Eye (tissue), 1 donor: ENCODE results near the gene NPFFR1.
"Not testable (repeated sequence)": the region's sequence is repeated elsewhere in the genome, so short reads cannot be mapped to it uniquely, and the experiment has no call there.

ENCODE experiments used
- DNase-seq: peaks from one replicate; pipeline ENCODE4 v3.0.0-alpha.2; 2015

The NPFFR1 gene

DNA sequence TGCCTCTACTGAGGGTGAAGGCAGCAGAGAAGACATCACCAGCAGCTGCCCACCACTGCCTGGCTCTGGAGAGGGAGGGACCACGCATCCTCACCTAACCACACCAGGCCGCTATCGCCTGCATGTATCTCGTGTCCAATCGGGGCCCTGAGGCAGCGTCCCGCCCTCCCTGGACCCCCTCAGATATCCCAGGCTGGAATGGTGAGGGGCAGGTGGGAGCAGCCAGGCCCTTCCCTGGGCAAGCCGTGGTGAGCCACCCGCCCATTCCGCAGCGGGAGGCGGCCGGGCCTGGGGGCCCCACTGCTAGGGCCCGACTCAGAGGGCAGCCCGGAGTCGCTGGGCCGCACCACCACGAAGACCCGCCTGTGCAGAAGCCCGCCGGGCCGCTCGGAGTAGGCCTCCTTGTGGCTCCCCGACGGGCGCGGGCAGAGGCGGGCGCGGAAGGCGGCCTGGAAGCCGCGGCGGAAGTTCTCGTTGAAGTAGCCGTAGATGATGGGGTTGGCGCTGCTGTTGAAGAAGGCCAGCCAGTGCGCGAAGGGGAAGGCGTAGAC is 29.0 kb downstream of the NPFFR1 start:
- no peak for DNase-seq

DNA sequence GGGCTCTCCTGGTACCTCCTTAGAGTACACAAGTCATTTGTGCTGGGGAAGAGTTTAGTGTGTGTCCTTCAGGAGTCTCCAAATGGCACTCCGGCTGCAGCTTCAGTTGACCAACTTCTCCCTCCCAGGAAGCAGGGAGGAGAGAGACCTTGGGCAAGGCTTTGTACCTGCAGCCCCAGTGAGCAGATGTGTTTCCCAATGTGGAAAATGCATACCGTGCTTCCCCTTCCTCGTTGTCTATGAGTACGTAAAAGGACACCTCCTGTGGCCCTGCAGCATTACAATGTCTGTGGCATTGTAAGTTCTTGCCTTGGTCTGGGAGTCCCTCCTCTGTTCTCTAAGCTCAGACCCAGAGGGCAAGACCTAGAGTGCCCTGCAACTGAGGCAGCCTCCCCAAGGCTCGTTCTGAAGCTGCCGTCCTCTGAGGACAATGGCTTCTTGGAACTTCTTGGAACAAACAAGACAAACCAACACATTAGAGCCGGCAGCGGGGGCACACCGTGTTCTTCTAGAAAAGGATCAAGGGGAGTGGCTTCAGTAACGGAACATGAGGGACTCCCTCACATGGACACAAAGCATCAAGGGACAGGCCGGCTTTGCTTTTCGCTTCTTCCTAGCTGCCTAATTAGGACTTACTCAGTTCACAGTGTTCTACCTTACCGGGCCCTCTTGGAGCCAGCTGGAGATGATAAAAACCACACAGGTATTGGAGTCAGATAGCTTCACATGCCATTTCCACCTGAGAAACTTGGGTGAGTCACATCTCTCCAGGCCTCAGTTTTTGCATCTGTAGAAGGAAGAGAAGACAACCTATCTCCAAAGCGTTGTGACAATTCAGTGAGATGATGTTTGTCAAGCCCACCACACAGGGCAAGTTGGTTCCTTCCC is 29.7 kb downstream of the NPFFR1 start:
- no peak for DNase-seq

DNA sequence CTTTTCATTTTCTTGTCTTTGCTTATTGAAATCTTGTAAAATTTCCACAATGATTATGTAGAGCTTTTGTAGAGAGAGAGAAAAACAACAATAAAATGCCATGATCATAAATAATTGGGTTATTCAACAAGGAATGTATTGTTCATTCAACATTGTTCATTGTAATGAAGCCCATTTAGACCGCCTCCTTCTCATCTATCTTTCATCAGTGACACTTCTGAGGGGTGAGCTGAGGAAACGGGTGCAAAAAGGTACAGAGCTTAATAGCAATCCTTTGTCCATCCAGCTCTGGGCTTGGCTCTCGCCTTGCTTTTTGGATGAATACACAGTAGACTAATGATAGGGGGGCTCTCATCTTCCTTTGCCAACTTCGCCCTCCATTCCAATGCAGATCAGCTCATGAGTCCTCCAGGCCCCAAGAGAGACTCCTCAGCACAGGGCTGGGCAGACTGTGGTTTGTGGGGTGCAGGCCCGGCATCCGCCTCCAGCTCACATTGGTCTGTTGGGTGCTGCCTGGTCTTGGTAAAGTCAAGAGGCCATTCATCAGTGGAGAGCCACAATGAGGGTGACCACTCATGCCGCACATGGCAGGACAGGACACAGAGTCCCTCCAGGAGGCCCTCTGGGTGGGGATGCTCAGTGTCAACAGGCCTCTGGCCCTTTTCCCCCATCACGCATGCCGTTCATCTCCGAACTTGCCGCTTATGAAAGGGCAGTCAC is 32.7 kb downstream of the NPFFR1 start:
- no peak for DNase-seq

DNA sequence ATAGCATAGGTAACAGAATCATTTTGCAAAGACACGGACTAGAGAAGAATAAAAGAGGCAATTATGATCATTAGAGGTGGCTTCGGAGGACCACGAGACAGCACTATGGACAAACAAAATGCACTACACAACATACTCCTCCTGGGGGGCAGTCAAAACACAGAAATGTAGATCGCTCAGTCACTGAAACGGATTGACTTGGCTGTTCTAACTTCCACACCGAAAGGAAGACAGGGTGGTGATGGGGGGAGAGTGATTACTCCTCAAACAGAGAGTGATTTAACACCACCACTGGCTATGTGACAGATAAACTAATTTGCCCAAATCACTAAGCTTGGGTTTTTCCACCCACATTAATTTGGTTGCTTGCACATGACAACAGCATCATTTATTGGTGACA is 36.4 kb downstream of the NPFFR1 start:
- DNase-seq, result peak; percentile 23

DNA sequence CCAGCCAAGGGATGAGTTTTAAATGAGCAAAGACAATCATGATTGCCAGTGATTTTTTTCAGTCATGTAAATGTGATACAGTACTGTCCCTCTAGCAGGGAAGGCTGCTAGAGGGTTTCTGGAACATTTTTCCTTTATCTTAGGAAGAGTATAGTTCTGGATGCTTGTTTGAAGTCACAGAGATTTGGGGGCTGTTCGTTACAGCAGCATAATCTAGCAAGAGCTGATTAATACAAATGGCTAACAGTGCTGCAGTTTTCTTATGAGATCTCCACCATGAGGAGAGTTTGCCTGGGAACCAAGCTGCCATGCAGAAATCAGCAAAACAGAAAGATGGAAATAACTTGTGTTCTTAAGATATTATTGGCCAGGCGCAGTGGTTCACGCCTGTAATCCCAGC is 42.7 kb downstream of the NPFFR1 start:
- no peak for DNase-seq

DNA sequence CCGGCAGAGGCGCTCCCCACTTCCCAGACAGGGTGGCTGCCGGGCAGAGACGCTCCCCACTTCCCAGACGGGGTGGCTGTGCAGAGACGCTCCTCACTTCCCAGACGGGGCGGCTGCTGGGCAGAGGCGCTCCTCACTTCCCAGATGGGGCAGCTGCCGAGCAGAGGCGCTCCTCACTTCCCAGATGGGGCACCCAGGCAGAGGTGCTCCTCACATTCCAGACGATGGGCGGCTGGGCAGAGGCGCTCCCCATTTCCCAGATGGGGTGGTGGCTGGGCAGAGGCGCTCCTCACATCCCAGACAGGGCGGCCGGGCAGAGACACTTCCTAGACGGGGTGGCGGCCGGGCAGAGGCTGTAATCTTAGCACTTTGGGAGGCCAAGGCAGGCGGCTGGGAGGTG is 43.8 kb downstream of the NPFFR1 start:
- not testable (repeated sequence) for DNase-seq

DNA sequence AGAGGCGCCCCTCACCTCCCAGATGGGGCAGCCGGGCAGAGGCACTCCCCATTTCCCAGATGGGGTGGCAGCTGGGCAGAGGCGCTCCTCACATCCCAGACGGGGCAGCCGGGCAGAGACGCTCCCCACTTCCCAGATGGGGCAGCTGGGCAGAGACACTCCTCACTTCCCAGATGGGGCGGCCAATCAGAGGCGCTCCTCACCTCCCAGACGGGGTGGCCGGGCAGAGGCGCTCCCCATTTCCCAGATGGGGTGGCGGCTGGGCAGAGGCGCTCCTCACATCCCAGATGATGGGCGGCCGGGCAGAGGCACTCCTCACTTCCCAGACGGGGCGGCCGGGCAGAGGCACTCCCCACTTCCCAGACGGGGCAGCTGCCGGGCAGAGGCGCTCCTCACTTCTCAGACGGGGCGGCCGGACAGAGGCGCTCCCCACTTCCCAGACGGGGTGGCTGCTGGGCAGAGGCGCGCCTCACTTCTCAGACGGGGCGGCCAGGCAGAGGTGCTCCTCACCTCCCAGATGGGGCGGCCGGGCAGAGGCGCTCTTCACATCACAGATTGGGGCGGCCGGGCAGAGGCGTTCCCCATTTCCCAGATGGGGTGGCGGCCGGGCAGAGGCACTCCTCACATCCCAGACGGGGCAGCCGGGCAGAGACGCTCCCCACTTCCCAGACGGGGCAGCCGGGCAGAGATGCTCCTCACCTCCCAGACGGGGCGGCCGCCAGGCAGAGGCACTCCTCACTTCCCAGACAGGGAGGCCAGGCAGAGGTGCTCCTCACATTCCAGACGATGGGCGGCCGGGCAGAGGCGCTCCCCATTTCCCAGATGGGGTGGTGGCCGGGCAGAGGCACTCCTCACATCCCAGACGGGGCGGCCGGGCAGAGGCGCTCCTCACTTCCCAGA is 44.5 kb downstream of the NPFFR1 start:
- not testable (repeated sequence) for DNase-seq

DNA sequence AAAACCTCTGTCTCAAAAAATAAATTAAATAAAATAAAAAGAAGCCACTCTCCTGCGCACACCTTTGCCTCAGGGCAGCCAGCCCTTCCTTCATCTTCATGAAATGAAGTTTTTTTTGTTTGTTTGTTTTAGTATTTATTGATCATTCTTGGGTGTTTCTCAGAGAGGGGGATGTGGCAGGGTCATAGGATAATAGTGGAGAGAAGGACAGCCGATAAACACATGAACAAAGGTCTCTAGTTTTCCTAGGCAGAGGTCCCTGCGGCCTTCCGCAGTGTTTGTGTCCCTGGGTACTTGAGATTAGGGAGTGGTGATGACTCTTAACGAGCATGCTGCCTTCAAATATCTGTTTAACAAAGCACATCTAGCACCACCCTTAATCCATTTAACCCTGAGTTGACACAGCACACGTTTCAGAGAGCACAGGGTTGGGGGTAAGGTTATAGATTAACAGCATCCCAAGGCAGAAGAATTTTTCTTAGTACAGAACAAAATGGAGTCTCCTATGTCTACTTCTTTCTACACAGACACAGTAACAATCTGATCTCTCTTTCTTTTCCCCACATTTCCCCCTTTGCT is 45.8 kb downstream of the NPFFR1 start:
- not testable (repeated sequence) for DNase-seq

DNA sequence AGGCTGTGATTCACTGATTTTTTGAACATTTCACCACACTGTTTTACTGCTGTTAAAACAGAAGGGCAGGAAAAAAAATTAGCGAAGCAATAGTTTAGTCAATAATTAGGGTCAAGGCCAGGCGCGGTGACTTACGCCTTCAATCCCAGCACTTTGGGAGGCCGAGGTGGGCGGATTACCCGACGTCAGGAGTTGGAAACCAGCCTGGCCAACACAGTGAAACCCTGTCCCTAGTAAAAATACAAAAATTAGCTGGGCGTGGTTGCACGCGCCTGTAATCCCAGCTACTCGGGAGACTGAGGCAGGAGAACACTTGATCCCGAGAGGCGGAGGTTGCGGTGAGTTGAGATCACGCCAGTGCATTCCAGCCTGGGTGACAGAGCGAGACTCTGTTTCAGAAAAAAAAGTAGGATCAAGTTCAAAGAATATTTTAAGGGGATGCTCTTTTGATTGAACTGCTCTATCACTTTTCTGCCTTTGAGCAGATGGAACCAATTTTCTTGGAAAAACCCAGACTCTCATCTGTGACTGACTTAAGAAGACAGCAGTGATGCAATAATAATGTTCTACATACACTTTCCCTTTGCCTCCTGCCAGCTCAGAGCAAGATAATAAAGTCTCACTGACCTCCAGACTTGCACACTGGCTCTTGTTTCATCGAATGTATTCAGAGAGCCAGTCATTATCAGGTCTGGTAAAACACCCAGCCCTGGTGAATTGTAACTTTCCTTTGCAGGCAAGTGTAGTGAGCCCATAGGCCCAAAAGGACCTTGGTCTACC is 48.9 kb downstream of the NPFFR1 start:
- peak; percentile 42 for DNase-seq

DNA sequence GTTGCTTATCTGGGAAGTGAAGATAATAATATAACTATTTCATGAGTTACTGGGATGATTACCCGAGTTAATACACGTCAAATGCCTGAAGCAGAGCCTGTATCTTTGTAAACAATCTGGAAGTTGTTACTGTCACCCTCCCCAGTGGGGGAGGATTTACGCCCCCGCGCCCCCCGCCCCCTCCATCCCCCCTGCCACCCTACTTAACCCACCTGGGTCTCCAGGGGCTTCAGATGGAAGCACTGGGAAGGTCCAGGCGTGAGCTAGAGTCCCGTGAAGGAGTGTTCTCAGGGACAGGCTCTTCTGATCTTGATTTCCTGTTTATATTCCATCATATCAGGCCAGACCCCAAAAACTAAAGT is 49.9 kb downstream of the NPFFR1 start:
- DNase-seq, result peak; percentile 12

DNA sequence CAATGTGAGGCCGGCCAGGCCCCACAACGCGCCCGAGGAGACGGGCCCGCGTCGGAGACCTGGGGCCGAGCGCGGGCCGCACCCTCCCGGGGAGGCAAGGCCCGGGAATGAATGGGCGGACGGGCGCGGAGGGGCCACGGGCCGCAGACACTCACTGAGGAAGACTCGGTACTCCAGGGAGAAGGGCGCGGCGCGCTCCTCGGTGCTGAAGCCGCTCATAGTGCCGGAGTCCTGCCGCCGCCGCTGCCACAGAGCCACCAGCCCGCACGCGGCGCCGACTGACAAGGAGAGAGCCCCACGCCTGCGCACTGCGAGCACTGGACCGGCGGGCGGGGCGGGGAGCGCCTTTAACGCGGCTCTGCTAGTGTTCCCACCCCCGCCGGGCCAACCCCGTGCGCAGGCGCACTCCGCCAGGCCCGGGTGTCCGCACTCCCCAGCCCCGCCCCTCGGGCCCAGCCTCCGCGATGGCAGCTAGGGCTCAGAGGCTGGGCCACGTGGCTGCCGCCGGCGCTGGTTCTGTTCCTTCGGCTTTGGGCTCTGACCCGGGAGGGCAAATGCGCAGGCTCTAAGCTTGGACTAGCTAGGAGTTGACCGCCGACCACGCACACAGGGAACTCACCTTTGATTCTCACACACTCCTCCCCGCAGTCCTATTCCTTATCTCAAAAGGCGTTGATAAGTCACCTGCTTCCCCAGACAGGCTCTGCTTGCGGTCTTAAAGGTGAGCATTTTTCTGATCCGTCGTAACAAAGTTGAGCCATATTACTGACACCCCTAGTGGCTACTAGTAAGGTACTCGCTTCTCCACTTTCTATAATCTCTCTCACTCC is 50.5 kb downstream of the NPFFR1 start, which contains the start of gene PPA1:
Gene PPA1 (minus strand): TSS at position 321 of the 830 bp plus-strand sequence. CDS start 102 bp downstream, at position 219.
- peak; percentile 98 for DNase-seq

DNA sequence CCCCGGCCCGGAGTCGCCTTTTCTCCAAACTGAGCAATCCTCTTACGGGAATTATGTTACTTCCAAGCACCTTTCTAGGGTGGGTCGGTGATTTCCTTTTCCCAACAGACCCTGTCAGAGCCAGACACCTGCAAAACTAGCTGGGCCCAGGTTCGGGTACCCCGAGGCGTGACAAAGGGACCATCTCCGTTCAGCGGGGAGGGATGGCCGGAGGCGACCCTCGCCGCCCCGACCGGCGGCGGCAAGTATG is 51.0 kb downstream of the NPFFR1 start:
- DNase-seq, result no peak

DNA sequence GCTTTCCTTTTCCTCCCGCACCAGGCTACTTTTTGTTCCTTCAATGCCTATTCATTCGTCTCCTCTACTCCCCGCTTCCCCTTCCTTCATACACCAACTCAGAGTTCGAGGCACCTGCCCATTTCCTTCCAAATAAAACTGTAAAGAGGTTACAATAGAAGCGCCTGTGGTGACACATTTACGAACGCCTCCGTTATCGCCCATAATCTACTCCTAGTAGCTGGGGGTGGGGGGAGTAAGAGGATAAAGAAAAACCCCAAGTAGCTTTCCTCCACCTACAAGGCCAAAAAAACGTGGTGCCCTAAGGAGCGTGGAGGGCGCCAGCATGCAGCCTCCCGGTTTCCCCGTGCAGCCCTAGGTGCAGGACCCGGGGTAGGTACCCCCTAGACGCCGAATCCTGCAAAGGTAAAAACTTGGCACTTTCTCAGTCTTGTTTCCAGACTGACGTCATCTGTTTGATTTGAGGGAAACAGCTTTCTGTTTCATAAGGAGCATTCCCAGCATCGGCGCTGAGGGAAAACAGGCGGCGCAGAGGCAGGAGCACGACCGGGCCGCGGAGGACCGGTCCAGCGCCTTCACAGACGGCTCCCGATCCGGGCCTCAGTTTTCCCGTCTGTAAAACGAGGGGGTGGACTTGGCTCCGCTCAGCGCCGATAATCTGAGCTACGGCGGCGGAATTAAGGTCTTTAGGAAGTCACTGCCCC is 51.5 kb downstream of the NPFFR1 start:
- DNase-seq, result peak; percentile 68

DNA sequence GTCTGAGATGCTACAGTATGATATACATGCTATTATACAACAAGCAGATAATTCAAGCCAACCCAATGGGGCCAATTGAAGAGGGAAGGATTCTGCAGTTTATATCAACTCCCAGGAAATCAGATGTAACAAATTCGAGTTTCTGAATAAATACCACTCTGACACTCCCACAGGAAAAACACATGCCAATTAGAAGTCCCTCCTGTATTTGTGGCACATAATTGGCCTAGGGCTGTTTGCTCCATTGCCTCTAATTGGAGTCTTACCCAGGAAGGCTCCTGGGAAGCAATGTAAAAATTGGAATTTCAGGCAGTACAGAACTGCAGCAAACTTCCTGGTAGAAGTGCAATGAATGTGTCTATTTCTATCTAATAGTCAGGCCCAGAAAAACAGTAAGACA is 55.3 kb downstream of the NPFFR1 start:
- DNase-seq, result peak; percentile 59

DNA sequence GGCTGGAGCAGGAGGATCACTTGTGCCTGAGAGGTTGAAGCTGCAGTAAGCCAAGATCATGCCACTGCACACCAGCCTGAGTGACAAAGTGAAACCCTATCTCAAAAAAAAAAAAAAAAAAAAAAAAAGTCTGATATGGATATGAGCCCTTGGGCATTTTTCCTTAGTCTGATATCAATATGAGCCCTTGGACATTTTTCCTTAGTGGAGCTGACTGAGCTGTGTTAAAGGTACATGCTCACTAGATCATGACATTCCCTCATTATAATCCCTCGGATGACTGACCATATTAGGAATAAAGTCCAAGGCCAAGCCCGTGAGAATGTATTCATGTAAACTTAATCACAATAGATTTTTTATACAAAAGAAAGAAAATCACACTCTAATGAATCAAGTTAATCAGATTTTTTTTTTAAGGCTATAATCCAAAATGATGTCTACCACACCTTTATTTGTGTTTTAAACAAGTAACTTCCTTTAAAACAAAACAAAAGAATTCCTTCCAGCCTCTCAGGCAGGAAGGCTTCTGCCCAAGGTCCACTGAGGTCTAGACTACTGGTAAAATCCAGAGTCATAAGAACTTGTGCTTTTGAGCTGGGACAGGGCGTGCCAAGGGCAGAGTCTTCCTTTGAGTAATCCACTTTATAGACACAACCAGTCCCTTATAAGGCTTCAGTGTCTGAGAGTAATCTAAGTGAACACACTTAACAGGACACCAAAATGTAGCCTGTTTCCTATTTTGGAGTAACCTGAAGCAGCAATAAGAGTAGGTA is 56.1 kb downstream of the NPFFR1 start:
- DNase-seq, result peak; percentile 91

DNA sequence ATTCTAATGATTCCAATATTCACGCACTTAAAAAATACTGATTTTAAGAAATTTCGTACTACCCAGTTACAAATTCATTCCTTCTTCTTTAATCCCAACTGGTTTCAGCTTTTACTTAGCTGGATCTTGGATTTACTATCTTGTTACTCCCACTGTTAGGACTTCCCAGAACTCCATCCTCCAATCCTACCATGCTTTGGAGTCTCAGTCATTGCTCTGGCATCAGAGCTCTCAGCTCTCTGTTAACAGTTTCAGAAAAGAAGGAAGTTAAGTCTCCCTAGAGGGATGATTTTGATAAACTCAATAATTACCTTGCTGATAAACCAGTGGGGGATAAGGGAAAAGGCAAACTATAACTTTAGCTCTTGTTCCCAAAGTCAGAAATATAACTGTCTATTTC is 60.1 kb downstream of the NPFFR1 start:
- DNase-seq, result no peak

DNA sequence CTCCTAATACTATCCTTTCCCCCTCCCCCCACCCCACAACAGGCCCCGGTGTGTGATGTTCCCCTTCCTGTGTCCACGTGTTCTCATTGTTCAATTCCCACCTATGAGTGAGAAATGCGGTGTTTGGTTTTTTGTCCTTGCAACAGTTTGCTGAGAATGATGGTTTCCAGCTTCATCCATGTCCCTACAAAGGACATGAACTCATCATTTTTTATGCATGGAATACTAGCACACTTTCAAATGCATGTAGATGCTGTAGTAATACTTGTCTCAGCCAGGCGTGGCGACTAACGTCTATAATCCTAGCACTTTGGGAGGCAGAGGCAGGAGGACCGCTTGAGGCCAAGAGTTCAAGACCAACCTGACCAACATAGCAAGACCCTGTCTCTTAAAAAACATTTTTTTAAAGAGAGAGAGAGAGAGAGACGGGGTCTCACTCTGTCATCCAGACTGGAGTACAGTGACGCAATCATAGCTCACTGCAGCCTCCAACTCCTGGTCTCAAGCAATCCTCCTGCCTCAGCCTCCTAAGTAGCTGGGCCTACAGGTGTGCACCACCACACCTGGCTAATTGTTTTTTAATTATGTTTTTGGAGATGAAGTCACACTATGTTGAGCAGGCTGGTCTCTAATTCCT is 60.9 kb downstream of the NPFFR1 start:
- DNase-seq, result not testable (repeated sequence)

DNA sequence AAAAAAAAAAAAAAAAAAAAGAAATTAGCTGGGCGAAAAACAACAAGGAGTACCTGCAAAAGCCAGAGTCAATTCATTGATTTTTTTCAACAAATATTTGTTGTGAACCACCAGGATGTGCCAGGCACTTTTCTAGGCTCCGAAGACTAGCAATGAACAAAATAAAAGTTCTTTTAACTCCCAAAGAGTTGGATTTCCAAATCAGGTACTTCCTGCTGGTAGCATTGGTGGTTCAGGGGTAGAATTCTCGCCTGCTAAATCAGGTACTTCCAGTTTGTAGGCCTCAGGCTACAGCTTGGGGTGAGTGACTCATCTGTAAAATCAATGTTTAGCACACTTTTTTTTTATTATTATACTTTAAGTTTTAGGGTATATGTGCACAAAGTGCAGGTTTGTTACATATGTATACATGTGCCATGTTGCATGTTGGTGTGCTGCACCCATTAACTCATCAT is 61.4 kb downstream of the NPFFR1 start:
- no peak for DNase-seq

DNA sequence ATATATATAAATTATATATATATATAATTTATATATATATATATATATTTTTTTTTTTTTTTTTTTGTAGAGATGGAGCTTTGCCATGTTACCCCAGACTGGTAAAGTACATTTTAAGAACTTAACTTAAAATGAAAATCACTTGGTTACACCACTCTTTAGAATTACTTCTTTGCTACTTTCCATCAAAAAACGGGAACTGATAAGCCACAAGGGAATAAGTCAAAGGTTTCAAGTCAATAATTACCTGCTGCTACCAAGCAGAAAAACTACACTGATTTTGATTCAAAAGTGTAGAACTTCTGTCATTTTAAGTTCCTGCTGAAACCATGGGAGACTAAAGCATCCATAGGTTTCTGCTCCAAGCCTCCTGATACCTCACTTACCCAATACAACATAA is 62.8 kb downstream of the NPFFR1 start:
- DNase-seq, result no peak
